Left renal cortex interstitium (tissue), 4 donors: ENCODE results near the gene SSC5D. TPM values are rescaled to one million over a fixed set of nuclear protein-coding genes. Genes with fewer than 3 reads are reported as not detected.
"Not testable (repeated sequence)": the region's sequence is repeated elsewhere in the genome, so short reads cannot be mapped to it uniquely, and the experiment has no call there.

Experiments
- DNase-seq, 4 donors: peaks; one replicate each; pipeline ENCODE4 v3.0.0-alpha.2; 2013; ENCODE audit warnings: low read depth in 4 of 4, low spot score in 2 of 4, missing footprints in 1 of 4
- polyA plus RNA-seq, 4 donors: library from polyadenylated mRNA; unstranded; fragments of 120-200 nt; gene quantifications; one replicate each; pipeline ENCODE4 v1.2.1, GENCODE V29; 2013; ENCODE audit not compliant: insufficient read length in 4 of 4

SSC5D gene
- polyA plus RNA-seq, 4 donors, result 1.4 to 3.1 (median 2.1) TPM

DNA sequence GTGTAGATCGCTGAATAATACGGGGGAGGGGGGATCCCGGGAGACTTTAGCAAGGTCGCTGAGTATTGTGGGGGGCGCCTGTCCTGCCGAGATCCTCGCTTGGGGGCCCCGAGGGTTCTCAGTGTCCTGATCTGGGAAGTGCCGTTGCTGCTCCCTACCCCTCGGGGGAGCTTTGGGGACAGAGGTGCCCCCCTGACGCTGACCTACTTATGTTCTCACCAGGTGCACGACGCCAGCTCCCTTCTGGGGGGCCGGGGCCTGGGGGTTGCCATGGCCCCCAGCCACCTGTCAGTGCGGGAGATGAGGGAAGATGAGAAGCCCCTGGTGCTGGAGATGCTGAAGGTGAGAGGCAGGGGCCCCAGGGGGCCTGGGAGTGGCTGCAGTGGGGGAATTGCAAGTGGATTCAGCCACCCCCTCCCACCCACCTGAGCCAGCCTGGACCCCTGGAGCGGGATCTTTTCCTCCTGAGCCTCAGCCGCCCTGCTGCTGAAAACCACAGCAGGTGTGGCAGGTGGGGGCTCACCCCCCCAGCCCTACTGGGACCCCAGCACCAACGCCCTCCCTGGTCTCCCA lies 2.7 kb upstream of the SSC5D start:
- no peak for DNase-seq

DNA sequence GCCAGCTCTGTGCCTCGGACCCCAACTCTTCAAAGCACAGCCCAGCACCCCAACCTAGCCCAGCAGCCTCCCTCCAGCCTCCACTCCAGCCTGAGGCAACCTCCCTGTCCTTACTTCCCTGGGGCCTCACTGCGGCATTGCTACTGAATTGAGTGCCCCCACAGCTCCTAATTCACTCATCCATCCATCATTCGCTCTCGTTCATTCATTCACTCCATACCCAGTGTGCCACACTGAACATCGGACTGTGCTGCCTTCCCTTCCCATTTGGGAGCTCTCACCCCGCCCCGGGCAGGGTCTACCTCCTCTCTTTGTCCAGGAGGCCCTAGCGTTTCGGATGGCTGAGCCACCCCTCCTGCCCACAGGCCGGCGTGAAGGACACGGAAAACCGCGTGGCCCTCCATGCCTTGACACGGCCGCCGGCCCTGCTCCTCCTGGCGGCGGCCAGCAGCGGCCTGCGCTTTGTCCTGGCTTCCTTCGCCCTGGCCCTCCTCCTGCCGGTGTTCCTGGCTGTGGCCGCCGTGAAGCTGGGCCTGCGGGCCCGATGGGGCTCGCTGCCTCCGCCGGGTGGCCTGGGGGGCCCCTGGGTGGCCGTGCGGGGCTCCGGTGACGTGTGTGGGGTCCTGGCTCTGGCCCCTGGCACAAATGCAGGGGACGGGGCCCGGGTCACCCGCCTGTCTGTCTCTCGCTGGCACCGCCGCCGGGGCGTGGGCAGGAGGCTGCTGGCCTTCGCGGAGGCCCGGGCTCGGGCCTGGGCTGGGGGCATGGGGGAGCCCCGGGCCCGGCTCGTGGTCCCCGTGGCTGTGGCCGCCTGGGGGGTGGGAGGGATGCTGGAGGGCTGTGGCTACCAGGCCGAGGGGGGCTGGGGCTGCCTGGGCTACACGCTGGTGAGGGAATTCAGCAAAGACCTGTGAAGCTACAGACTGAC lies 1.9 kb upstream of the SSC5D start:
- no peak for DNase-seq

DNA sequence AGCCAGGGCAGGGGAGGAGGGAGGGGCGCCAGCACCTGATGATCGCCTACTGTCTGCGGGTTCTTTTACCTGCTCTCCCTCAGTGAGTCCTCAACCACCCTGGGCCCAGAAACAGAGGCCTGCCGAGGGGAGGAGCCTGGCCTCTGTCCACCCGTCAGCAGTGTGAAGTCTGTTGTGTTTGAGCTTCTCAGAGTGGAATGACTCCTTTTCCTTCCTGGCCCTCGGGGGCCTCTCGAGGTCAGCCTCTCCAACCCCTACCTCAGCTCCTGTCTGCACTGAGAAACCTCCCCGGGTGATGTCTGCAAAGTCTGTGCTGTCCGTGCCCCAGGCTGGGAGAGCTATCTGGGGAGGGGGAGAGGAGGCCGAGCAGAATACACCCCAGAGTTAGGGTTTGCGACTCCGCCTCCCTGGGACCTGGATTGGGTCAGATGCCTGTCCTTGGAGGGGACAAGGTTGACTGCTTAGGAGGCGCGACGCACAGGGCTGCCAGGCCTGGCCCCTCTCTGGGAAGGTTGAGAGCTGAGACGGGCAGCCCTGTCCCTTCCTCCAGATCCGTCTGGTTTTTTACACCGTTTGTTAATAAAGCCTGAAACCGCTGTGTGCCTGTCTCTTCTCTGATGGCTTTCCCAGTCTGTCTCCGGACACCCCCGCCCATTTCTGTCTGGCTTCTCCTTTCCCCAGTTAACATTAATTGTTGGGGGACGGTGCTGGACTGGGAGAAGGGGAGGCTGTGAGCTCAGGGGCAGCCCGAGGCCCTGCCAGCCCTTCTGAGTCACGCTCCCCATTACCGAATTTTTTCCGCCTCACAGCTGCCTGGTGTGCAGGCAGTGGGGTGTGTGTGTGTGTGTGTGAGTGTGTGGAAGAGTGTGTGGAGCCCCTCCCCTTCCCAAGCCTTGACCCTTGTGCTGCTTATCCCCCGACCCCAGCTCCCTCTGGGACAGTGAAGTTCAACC lies 989 bp upstream of the SSC5D start:
- DNase-seq, result no peak

DNA sequence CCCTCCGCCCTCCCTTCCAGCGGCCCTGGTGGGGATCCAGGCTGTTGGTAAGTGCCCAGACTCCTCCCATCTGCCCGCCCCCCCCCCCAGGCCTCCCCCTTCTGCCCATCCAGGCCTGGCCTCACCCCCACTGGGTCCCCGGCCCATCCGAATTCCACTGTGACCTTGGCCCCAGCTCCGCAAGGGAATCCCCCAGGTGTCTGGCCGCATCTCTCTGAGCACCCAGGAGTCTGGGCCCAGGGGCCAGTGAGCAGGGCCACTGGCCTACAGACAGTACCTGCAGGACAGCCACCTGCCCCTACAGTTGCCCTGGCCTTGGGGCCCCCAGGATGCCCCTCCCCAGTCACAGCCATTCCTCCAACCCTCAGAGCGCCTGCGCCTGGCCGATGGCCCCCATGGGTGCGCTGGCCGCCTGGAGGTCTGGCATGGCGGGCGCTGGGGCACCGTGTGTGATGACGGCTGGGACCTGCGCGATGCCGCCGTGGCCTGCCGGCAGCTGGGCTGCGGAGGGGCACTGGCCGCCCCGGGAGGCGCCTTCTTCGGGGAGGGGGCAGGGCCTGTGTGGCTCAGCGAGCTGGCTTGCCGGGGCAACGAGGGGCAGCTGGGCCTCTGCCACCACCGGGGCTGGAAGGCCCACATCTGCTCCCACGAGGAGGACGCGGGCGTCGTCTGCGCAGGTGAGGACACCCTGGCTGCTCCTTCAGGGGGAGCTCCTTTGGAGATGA lies 912 bp downstream of the SSC5D start:
- DNase-seq, result no peak

DNA sequence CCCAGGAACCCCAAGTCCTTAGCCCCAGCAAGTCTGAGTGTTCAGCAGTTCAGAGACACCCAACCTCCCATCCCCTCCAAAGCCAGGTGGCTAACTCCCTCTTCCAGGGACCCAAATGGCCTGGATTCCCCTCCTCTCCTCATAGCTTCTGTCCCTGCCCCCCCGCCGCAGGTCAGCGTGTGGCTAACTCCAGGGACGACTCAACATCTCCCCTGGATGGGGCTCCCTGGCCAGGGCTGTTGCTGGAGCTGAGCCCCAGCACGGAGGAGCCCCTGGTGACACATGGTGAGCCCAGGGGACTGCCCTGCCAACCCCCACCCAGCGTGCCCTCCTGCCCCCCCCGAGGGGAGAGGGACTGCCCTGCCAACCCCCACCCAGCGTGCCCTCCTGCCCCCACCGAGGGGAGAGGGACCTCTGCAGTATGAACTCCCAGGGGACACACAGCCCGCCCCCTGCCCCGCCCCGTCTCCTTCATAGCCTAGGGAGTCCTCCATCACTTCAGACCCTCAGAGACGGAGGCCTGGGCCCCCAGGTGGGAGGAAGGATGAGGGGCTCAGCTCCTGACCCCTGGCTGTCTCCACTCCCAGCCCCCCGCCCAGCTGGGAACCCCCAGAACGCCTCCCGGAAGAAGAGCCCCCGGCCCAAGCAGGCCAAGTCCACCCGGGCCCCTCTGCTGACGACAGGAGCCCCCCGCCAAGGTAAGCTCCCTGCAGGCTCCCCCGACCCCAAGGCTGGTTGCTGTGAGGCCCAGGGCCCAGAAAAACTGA lies 1.7 kb downstream of the SSC5D start:
- DNase-seq, result no peak

DNA sequence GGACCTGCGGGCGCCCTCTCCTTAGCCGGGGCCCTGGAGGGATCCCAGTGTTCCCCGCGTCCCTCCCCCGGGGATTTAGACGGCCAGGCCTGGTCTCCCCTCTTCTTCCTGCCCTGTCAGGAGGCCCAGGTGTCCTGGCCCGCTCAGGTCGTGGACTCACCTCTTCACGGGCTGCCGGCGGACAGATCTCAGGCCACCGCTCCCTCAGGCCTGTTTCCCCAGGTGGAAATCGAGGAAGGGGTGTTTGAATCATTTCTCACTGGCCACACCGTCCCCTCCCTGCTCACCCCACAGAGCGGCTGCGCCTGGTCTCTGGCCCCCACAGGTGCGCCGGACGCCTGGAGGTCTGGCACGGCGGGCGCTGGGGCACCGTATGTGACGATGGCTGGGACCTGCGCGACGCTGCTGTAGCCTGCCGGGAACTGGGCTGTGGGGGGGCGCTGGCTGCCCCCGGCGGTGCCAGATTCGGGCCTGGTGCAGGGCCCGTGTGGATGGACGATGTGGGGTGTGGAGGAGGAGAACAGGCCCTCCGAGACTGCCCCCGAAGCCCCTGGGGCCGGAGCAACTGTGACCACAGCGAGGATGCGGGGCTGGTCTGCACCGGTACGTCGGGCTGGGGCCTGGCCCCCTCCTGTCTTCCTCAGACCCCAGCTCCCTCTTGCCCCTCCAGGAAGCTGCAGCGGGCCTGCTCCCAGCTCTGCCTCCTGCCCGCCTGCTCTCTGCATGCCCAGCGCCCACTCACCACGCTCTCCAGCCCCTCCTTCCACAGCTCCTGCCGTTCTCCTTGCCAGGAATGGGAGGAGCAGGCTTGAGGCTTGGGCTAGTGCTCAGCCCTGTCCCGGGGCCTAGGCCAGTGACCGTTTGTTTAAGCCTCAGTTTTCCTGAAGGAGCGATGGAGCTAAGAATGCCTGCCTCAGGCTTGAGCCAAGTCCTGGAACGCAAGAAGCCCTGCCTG lies 2.5 kb downstream of the SSC5D start:
- no peak for DNase-seq

DNA sequence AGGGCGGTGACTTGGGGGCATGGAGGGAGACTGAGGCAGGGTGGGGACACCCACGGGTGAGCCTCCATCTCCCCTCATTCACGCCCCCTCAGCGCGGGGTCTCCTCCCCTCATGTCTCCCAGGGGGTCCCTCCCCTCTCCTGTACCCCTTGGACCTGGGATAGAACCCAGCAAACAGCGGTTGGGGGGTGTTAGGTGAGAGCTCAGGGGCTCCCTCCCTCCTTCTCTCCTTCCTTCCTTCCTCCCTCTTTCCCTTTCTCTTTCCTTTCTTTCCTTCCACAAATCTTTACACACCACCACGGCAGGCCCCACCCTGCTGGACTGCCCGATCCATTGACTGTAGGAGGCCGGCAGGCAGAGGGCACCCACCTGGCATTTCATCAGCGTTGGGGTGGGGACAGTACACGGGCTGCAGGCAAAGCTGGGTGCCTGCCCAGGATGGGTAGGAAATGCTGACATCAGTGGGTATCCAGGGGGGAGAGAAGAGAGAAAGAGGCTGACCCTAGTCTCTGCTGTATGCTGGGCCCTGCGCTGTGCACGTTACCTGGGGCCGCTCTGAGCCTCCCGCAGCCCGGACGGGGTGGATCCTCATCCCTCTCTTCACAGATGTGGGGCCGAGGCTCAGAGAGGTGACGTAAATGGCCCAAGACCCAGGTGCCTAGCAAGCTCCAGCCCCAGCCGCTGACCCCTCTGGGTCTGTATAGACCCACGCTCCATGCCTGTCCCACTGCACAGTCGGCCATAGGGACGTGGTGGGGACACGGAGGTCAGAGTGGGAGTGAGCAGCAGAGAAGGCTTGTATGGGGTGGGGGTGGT lies 3.5 kb downstream of the SSC5D start:
- no peak for DNase-seq

DNA sequence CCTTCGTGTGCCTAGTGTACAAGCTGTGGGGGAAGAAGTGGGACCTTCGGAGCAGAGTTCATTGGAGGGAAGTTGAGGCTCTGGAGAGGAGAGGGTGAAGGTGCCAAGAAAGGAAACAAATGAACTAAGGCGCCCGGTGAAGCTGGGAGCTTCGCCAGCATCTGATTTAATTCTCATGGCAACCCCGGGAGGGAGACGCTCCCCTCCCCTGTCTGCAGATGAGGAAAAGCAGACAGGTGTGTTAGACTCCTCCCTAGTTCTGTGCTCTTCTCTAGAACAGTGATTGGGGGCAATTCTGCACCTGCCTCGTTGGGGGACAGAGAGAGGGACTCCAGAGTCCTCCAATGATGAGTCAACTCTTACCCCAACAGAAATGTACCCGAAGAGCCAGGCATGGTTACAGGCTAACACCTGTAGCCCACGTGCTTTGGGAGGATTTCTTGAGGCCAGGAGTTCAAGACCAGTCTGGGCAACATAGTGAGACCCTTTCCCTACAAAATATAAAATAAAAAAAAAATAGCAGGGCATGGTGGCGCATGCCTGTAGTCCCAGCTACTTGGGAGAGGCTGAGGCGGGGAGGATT lies 4.2 kb downstream of the SSC5D start:
- DNase-seq, result no peak

DNA sequence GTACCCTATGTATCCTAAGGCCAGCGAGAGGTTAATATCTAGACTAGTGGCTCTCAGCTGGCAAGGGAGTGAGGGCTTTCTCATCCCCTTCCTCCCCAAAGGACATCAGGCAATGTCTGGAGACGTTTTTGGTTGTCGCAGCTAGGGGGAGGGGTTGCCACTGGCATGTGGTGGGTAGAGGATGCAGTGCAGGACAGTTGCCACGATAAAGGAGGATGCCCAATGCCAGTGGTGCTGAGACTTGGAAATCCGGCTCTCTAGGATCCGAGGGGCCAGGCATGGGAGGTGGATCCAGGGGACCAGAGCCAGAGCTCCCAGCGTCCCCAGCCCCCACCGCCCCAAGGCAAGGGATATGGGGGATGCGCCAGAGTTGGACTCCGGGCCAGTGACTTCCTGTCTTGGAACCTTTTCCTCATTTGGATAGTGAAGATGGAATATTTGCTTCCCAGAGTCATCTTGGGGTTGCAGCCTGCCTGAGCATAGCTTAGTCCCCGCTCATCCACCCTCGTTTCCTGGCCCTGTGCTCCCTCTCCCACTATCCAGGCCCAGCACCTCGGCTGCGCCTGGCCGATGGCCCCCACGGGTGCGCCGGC lies 4.9 kb downstream of the SSC5D start:
- DNase-seq, result no peak

DNA sequence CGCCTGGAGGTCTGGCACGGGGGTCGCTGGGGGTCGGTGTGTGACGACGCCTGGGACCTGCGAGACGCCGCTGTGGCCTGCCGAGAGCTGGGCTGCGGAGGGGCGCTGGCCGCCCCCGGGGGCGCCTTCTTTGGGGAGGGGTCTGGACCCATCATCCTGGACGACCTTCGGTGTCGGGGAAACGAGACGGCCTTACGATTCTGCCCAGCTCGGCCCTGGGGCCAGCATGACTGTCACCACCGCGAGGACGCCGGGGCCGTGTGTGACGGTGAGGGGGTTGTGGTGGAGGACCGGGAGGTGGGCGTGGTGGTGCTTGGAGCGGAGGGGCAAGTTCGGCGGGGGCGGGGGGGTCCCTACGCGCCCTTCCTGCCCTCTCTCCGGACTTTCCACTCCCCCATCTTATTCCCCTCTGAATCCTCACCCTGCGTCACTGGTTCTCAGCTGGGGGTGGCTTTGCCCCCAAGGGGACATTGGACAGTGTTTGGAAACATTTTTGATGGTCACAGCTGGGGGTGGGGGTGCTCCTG lies 5.5 kb downstream of the SSC5D start:
- DNase-seq, result no peak

DNA sequence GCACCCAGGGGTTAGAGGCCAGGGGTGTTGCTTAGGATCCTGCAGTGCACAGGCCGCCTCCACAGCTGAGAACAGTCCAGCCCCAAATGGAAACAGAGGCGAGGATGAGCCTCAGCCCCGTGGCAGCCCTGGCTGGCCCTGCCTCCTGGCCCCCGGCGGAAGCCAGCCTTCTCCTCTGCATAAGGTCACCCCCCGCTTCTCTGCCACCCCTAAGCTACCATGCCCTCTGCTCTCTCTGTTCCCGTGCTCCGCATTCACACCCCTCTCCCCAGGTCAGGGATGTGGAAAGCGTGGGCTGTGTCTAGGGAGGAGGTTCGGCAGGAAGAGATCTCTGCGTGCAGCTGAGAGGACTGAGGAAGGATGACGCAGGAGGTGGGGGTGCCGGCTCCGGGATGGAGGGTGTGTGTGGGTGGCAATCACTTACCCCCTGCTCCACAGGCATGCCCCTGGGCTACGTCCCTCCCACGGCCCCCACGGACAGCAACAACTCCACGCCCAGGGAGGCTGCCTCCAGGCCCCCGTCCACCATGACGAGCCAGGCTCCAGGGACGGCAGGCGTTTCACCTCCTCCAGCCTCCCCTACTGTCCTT lies 6.0 kb downstream of the SSC5D start:
- DNase-seq, result no peak

DNA sequence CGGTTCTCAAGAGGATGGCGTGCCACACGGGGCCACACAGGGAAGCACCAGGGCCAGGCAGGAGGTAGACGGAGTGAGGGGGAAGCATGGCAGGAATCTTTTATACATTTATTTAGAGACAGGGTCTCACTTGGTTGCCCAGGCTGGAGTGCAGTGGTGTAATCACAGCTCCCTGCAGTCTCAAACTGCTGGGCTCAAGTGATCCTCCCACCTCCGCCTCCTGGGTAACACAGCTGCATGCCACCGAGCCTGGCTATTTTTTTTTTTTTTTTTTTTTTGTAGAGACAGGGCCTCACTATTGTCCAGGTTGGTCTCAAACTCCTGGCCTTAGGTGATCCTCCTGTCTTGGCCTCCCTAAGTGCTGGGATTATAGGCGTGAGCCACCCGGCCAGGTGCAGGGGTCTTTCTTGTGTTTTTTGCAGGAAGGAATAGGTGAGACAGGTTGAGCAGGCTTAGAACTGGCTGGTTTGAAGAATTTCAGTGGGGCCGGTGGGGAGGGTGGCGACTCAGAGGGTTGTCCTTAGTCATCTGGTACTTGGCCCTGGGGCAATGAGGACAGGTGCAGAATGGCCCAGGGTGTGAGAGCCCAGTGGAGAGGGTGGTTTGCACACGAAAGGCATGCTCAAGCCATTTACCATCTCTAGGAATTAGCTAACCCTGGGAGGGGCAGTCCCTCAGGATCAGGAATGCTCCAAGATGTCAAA lies 7.6 kb downstream of the SSC5D start:
- DNase-seq, result no peak

DNA sequence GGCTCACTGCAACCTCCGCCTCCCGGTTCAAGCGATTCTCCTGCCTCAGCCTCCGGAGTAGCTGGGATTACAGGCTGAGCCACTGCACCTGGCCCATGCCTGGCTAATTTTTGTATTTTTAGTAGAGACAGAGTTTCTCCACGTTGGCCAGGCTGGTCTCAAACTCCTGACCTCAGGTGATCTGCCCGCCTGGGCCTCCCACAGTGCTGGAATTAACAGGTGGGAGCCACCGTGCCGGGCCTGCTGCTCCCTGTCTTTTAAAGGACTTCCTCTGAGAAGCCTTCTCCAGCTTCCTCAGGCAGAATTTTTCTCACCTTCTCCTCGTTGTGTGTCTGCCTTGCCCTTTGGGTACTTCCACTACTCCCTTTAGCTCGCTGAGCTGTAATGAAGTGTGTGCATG lies 8.6 kb downstream of the SSC5D start:
- not testable (repeated sequence) for DNase-seq

DNA sequence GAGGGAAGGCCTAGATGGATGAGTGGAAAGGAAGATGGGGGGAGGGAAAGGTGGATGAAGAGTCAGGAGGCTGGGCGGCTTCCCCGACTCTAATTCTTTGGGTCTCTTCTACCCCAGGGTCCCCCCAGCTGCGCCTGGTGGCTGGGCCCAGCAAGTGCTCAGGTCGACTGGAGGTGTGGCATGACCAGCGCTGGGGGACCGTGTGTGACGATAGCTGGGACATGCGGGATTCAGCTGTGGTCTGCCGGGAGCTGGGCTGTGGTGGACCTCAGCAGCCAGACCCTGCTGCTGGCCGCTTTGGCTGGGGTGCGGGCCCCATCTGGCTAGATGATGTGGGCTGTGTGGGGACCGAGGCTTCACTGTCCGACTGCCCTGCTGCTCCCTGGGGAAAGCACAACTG lies 9.5 kb downstream of the SSC5D start:
- no peak for DNase-seq

DNA sequence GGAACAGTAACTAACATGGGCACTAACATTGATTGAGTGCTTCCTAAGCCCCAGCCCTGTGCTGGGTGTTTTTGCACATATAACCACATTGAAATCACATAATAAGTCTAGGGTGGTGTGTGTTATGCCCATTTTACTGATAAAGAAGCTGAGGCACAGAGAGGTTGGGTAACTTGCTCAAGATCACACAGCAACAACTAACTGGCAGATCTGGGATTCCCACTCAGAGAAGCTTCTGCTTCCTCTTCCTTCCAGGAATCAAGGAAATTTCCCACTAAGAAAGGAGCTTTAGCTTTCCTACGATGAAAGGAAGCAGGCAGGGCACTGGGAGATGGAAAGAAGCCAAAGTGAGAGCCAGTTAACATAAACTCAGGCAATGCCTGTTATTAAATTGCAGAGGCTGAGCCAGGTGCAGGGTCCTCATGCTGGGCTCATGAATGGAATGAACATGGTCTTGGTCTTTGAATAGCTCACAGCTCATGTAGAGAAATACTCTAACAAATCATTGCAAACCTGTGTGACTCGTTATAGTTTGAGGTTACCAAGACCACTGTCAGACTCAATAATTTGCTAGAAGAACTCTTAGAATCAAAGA lies 10.1 kb downstream of the SSC5D start:
- no peak for DNase-seq
